MM.1S (cell line): ENCODE results near the gene CNGA1.

Experiments used
- CTCF ChIP-seq: fragments of 300-600 bp; sonication (generic); IDR thresholded peaks from 2 replicates; pipeline ENCODE4 v1.5.1; 2016; ENCODE audit warnings: antibody characterized with exemption, low read length, mixed read lengths
- EZH2phosphoT487 ChIP-seq: fragments of 300-600 bp; sonication (generic); IDR thresholded peaks from 2 replicates; pipeline ENCODE4 v1.6.1; 2018; ENCODE audit warnings: antibody characterized with exemption, low read length

DNA sequence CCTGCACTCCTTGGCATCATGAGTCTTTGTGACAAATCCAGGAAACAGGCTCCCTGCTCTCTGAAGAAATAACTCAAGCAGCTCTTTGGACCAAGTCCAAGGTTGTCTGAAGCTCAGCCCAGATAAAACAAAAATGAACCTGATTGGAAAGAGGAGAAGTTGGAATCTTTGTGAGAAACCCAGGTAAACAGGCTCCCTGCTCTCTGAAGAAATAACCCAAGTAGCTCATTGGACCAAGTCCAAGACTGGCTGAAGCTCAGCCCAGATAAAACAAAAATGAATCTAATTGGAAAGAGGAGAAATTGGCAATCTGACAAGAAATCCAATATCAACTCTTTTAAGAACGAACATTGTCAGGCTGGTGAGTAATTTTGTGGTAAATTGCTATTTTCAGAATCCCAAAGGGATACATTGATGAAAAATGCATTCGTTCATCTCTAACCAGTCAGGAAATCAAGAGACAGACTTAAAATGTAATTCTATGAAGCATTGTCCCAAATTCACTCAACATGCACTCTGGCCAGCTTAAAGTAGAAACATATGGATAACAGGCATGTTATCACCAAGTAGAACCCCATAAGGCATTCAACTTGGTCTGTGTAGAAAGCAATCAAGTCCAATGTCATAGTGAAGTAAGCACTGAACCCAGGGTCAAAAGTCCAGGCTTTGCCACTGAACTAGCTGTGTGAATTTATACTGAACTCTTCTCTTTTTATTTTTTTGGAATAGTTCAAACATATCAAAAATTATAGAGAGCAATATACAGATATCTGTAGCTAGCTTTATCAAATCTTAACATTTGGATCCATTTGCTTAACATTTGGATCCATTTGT, 85.3 kb downstream of the CNGA1 start:
- TF ChIP-seq CTCF (no peak), EZH2phosphoT487 (no peak)
